HFFc6 (cell line): ENCODE measurements around the gene RSPH3. TPM values are rescaled to one million over a fixed set of nuclear protein-coding genes. Genes with fewer than 3 reads are reported as not detected.

Experiments
- DNase-seq: peaks from one replicate; pipeline ENCODE4 v3.0.0-alpha.2; 2018
- H3K27ac Mint-ChIP-seq: 2 replicates; pipeline ENCODE4 v1.8.0; 2020; ENCODE audit warnings: mild to moderate bottlenecking, mixed read lengths
- H3K27me3 Mint-ChIP-seq: 2 replicates; pipeline ENCODE4 v1.8.0; 2021; ENCODE audit warnings: mild to moderate bottlenecking, moderate library complexity, mixed read lengths; ENCODE audit not compliant: insufficient read depth
- H3K36me3 Mint-ChIP-seq: 2 replicates; pipeline ENCODE4 v1.8.0; 2021; ENCODE audit warnings: low read depth, mixed read lengths
- H3K4me1 Mint-ChIP-seq: 2 replicates; pipeline ENCODE4 v1.8.0; 2020; ENCODE audit warnings: low read depth, mixed read lengths
- H3K4me3 Mint-ChIP-seq: 2 replicates; pipeline ENCODE4 v1.8.0; 2020; ENCODE audit warnings: mild to moderate bottlenecking, moderate library complexity, mixed read lengths
- H3K9me3 Mint-ChIP-seq: 2 replicates; pipeline ENCODE4 v1.8.0; 2020; ENCODE audit warnings: mild to moderate bottlenecking, mixed read lengths
- total RNA-seq, 6 experiments: library from RNA; stranded (reverse); fragmentation: NEBNext Ultra II Directional; extraction: Animal tissue kit (Norgen Biotek cat#: 25700); gene quantifications; 2 replicates in 1 of 6; 3 replicates in 5 of 6; pipeline ENCODE4 v1.2.3, GENCODE V29; 2021
- TF ChIP-seq, protein P1 (sequence below): fragments of 200-600 bp; sonication (generic); IDR thresholded peaks from 2 replicates; pipeline ENCODE4 v1.5.0; 2021; ENCODE audit warnings: antibody characterized with exemption, mild to moderate bottlenecking

Gene RSPH3
- total RNA-seq, 6 experiments from 2014 or later = 6.9 to 10.1 (median 8.5) TPM

- Mint-ChIP-seq H3K36me3 (no peaks in the 10 kb centered on the region), H3K4me1 (peaks cover 13% of the 10 kb centered on the region), H3K9me3 (no peaks in the 10 kb centered on the region), H3K4me3 (no peak overlapping the region), H3K27ac (no peak overlapping the region), H3K27me3 (no peaks in the 10 kb centered on the region; the same call in none of the 2 replicates)
- TF ChIP-seq, protein P1, sequence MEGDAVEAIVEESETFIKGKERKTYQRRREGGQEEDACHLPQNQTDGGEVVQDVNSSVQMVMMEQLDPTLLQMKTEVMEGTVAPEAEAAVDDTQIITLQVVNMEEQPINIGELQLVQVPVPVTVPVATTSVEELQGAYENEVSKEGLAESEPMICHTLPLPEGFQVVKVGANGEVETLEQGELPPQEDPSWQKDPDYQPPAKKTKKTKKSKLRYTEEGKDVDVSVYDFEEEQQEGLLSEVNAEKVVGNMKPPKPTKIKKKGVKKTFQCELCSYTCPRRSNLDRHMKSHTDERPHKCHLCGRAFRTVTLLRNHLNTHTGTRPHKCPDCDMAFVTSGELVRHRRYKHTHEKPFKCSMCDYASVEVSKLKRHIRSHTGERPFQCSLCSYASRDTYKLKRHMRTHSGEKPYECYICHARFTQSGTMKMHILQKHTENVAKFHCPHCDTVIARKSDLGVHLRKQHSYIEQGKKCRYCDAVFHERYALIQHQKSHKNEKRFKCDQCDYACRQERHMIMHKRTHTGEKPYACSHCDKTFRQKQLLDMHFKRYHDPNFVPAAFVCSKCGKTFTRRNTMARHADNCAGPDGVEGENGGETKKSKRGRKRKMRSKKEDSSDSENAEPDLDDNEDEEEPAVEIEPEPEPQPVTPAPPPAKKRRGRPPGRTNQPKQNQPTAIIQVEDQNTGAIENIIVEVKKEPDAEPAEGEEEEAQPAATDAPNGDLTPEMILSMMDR = no peak
- no peak for DNase-seq
These were observed 7.5 kb upstream of the RSPH3 start for GRCh38 chr6:159007510-159007909.

- H3K36me3 Mint-ChIP-seq = no peaks in the 10 kb centered on the region
- DNase-seq = no peak
- TF ChIP-seq, protein P1 = no peak
- H3K27me3 Mint-ChIP-seq = no peaks in the 10 kb centered on the region; the same call in none of the 2 replicates
- H3K4me1 Mint-ChIP-seq = peaks cover 20% of the 10 kb centered on the region
- H3K9me3 Mint-ChIP-seq = no peaks in the 10 kb centered on the region
- no peak overlapping the region for H3K4me3 Mint-ChIP-seq
- H3K27ac Mint-ChIP-seq = no peak overlapping the region
These were observed 5.4 kb upstream of the RSPH3 start for GRCh38 chr6:159005436-159005835.

DNA sequence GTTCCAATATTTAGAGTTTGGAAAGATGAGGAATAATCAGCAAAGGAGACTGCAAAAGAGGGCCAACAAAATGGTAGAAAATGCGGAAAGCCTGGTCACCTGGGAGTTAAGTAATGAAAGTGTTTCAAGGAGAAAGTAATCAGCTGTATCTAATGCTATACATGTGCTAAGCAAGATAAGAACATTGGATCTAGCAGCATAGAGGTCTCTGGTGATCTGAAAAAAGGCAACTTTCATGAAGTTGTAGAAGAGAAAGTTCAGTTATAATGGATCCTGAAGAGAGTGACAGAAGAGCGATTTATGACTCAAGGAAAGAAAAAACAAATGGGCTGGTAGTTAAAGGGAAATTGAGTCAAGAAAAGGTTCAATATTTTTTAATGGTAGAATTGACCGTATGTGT, 4.6 kb upstream of the RSPH3 start:
- Mint-ChIP-seq H3K27me3 (no peaks in the 10 kb centered on the region; the same call in none of the 2 replicates), H3K4me3 (no peak overlapping the region), H3K9me3 (no peaks in the 10 kb centered on the region), H3K4me1 (peaks cover 22% of the 10 kb centered on the region), H3K36me3 (no peaks in the 10 kb centered on the region), H3K27ac (no peak overlapping the region)
- TF ChIP-seq, protein P1 = no peak
- DNase-seq = no peak

DNA sequence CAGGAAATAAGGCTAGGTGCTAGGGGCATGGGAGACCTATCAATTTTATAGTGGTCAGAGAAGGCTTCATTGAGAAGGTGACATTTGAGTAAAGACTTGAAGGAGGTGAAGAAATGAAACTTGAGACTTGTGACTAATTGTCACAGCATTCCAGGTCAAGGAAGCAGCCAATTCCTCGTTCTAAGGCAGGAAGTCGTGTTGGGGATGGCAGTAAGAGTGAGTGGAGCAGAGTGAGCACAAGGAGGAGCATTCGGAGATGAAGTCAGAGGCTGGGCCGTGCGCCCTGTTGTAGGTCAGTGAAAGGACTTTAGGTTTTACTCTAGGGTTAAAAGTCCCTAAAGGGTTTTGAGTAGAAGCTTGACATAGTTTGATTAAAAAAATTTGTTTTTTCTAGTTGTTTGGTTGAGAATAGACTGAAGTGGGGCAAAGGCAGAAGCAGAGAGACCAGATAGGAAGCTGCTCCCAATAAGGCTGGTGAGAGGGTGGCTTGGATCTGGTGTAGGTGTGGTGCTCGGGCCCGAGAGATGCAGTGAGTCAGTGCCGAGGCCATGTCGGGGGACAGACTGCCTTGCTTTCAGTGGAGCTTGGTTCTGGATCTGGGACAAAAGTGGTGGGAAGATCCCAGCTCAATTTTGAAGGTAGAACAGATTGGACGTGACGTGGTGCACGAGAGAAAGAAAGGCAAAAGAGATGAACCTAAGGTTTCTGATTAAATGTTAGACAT, 2.6 kb upstream of the RSPH3 start:
- no peaks in the 10 kb centered on the region; the same call in none of the 2 replicates for H3K27me3 Mint-ChIP-seq
- H3K36me3 Mint-ChIP-seq = no peaks in the 10 kb centered on the region
- peak overlapping the region; percentile 77 for H3K27ac Mint-ChIP-seq
- peak; percentile 54 for DNase-seq
- H3K4me1 Mint-ChIP-seq = peaks cover 28% of the 10 kb centered on the region
- H3K4me3 Mint-ChIP-seq = peak overlapping the region; percentile 50
- TF ChIP-seq, protein P1 = no peak
- no peaks in the 10 kb centered on the region for H3K9me3 Mint-ChIP-seq

GRCh38 chr6:158999154-158999665, 792 bp downstream of the RSPH3 start:
- Mint-ChIP-seq H3K9me3 (peaks cover 8% of the 10 kb centered on the region), H3K27ac (peak overlapping the region; percentile 90), H3K36me3 (peaks cover 12% of the 10 kb centered on the region), H3K4me3 (peak overlapping the region; percentile 96), H3K27me3 (no peaks in the 10 kb centered on the region; the same call in none of the 2 replicates), H3K4me1 (peaks cover 42% of the 10 kb centered on the region)
- TF ChIP-seq, protein P1 = no peak
- DNase-seq = no peak
